Parathyroid adenoma (tissue), 2 donors: Measurements from ENCODE around the gene RPS6KA4.

Experiments used
- H2AFZ ChIP-seq: fragments of 300-600 bp; sonication (generic); one replicate; pipeline ENCODE4 v1.7.0; 2017; ENCODE audit warnings: antibody characterized with exemption, mild to moderate bottlenecking
- H3K27ac ChIP-seq: fragments of 300-600 bp; sonication (generic); one replicate; pipeline ENCODE4 v1.7.0; 2017
- H3K27me3 ChIP-seq: fragments of 300-600 bp; sonication (generic); one replicate; pipeline ENCODE4 v1.7.0; 2017; ENCODE audit warnings: low read length; ENCODE audit not compliant: control insufficient read depth, insufficient read depth
- H3K36me3 ChIP-seq: fragments of 300-600 bp; sonication (generic); one replicate; pipeline ENCODE4 v1.7.0; 2017; ENCODE audit warnings: low read length; ENCODE audit not compliant: control insufficient read depth, insufficient read depth
- H3K4me1 ChIP-seq: fragments of 300-600 bp; sonication (generic); one replicate; pipeline ENCODE4 v1.7.0; 2017; ENCODE audit warnings: control low read depth
- H3K4me2 ChIP-seq: fragments of 300-600 bp; sonication (generic); one replicate; pipeline ENCODE4 v1.7.0; 2017; ENCODE audit warnings: low read length
- H3K4me3 ChIP-seq: fragments of 300-600 bp; sonication (generic); one replicate; pipeline ENCODE4 v1.7.0; 2017; ENCODE audit warnings: low read depth, low read length
- H3K79me2 ChIP-seq: fragments of 300-600 bp; sonication (generic); one replicate; pipeline ENCODE4 v1.7.0; 2017; ENCODE audit warnings: control low read depth
- H3K9ac ChIP-seq: fragments of 300-600 bp; sonication (generic); one replicate; pipeline ENCODE4 v1.7.0; 2017; ENCODE audit warnings: mild to moderate bottlenecking
- H3K9me3 ChIP-seq: fragments of 300-600 bp; sonication (generic); one replicate; pipeline ENCODE4 v1.7.0; 2017; ENCODE audit warnings: low read length; ENCODE audit not compliant: control insufficient read depth
- TF ChIP-seq, protein P1 (sequence below): fragments of 300-600 bp; sonication (generic); IDR thresholded peaks from one replicate; pipeline ENCODE4 v1.7.0; 2017; ENCODE audit warnings: antibody characterized with exemption, mild to moderate bottlenecking
- donor health status: primary hyperparathyroidism.

The RPS6KA4 gene

DNA sequence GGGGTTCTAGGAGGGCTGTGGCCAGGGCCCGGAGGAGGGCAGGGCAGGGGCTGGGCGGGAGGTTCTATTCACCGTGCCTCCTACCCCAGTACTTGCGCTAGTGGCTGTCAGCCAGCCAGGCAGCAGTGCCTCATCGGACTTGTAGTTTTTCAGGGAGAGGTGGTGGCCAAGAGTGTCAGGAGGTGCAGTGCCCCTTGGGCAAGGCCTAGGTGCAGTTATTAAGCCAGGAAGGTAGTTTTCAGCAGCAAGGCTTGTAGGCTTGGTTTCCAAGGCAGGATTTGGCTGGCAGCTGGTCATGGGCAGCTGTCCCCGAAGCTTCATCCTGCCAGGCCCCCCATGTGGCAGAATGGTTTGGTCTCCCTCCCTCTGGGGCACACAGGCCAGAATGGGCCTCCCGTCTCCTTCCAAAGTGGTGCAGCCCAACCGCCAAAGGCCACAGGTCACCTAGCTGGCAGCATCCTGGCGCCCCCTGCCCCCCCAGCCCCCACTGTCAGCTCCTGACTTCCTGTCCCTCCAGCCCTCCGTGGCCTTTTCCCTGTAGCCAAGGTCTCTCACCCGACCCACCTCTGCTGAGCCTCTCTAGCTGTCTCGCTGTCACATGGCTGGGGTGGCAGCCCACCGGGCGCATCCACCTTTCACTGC lies 10.5 kb upstream of the RPS6KA4 start:
- H3K9me3 ChIP-seq, result no peaks in the 10 kb centered on the region
- no peak overlapping the region for H3K9ac ChIP-seq
- TF ChIP-seq, protein P1, sequence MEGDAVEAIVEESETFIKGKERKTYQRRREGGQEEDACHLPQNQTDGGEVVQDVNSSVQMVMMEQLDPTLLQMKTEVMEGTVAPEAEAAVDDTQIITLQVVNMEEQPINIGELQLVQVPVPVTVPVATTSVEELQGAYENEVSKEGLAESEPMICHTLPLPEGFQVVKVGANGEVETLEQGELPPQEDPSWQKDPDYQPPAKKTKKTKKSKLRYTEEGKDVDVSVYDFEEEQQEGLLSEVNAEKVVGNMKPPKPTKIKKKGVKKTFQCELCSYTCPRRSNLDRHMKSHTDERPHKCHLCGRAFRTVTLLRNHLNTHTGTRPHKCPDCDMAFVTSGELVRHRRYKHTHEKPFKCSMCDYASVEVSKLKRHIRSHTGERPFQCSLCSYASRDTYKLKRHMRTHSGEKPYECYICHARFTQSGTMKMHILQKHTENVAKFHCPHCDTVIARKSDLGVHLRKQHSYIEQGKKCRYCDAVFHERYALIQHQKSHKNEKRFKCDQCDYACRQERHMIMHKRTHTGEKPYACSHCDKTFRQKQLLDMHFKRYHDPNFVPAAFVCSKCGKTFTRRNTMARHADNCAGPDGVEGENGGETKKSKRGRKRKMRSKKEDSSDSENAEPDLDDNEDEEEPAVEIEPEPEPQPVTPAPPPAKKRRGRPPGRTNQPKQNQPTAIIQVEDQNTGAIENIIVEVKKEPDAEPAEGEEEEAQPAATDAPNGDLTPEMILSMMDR, result no peak
- H3K4me1 ChIP-seq, result no peaks in the 10 kb centered on the region
- H3K4me2 ChIP-seq, result no peak overlapping the region
- no peak overlapping the region for H3K27ac ChIP-seq
- H3K27me3 ChIP-seq, result no peaks in the 10 kb centered on the region
- H2AFZ ChIP-seq, result no peak overlapping the region
- no peaks in the 10 kb centered on the region for H3K79me2 ChIP-seq
- H3K36me3 ChIP-seq, result no peaks in the 10 kb centered on the region
- no peak overlapping the region for H3K4me3 ChIP-seq

DNA sequence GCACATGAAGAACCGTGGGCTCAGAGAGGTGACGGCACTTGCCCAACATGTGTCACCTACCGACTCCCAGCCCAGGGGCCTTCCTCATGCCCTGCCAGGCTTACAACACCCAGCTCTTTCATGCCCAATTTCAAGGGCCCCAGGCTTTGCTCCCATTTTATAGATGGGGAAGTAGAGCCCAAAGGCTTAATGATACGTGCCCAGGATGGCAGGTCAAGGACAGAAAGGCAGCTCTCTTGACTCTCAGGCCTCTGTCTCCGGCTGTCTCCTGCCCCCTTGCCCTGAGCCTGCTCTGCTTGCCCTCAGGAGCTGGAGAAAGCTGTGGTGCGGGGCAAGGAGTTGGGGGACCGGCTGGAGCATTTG lies 10.0 kb upstream of the RPS6KA4 start:
- no peaks in the 10 kb centered on the region for H3K9me3 ChIP-seq
- H3K9ac ChIP-seq, result no peak overlapping the region
- TF ChIP-seq, protein P1, result no peak
- H3K4me2 ChIP-seq, result no peak overlapping the region
- H3K27ac ChIP-seq, result no peak overlapping the region
- H3K4me1 ChIP-seq, result no peaks in the 10 kb centered on the region
- H3K36me3 ChIP-seq, result no peaks in the 10 kb centered on the region
- H3K27me3 ChIP-seq, result no peaks in the 10 kb centered on the region
- no peaks in the 10 kb centered on the region for H3K79me2 ChIP-seq
- H3K4me3 ChIP-seq, result no peak overlapping the region
- no peak overlapping the region for H2AFZ ChIP-seq

DNA sequence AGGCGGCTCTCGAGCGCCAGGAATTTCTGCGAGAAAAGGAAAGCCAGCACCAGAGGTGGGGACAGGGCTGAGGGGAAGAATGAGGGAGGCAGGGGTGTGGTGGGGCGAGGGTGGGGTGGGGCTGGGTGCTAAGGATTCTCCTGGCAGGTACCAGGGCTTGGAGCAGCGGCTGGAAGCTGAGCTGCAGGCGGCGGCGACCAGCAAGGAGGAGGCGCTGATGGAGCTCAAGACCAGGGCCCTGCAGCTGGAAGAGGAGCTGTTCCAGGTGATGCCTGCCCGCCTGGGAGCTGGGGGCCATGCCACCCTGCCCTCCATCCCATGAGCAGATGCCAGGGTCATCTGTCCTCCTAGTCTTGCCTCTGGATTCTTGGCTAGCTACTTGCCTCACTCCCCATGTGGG lies 9.6 kb upstream of the RPS6KA4 start:
- H3K9ac ChIP-seq, result no peak overlapping the region
- TF ChIP-seq, protein P1, result no peak
- no peak overlapping the region for H3K4me3 ChIP-seq
- no peak overlapping the region for H3K4me2 ChIP-seq
- no peak overlapping the region for H2AFZ ChIP-seq
- no peaks in the 10 kb centered on the region for H3K79me2 ChIP-seq
- H3K27me3 ChIP-seq, result no peaks in the 10 kb centered on the region
- no peaks in the 10 kb centered on the region for H3K36me3 ChIP-seq
- H3K27ac ChIP-seq, result no peak overlapping the region
- H3K9me3 ChIP-seq, result no peaks in the 10 kb centered on the region
- no peaks in the 10 kb centered on the region for H3K4me1 ChIP-seq

DNA sequence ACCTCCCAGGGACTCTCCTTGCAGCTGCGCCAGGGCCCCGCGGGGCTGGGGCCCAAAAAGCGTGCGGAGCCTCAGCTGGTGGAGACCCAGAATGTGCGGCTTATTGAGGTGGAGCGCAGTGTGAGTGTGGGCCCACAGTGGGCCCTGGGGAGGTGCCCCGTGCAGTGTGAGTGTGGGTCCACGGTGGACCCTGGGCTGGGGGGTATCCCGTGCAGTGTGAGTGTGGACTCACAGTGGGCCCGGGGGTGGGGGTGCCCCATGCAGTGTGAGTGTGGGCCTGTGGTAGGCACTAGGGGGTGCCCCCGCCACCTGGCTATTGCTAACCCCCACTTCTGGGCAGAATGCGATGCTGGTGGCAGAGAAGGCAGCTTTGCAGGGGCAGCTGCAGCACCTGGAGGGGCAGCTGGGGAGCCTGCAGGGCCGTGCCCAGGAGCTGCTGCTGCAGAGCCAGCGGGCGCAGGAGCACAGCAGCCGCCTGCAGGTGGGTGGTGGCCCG lies 7.8 kb upstream of the RPS6KA4 start:
- no peaks in the 10 kb centered on the region for H3K79me2 ChIP-seq
- H3K36me3 ChIP-seq, result no peaks in the 10 kb centered on the region
- no peaks in the 10 kb centered on the region for H3K27me3 ChIP-seq
- H3K4me2 ChIP-seq, result no peak overlapping the region
- no peak overlapping the region for H3K4me3 ChIP-seq
- H3K27ac ChIP-seq, result no peak overlapping the region
- TF ChIP-seq, protein P1, result no peak
- no peak overlapping the region for H2AFZ ChIP-seq
- no peak overlapping the region for H3K9ac ChIP-seq
- H3K9me3 ChIP-seq, result no peaks in the 10 kb centered on the region
- no peaks in the 10 kb centered on the region for H3K4me1 ChIP-seq
